ENCODE measurements around the gene PSMB3.

The PSMB3 gene

DNA sequence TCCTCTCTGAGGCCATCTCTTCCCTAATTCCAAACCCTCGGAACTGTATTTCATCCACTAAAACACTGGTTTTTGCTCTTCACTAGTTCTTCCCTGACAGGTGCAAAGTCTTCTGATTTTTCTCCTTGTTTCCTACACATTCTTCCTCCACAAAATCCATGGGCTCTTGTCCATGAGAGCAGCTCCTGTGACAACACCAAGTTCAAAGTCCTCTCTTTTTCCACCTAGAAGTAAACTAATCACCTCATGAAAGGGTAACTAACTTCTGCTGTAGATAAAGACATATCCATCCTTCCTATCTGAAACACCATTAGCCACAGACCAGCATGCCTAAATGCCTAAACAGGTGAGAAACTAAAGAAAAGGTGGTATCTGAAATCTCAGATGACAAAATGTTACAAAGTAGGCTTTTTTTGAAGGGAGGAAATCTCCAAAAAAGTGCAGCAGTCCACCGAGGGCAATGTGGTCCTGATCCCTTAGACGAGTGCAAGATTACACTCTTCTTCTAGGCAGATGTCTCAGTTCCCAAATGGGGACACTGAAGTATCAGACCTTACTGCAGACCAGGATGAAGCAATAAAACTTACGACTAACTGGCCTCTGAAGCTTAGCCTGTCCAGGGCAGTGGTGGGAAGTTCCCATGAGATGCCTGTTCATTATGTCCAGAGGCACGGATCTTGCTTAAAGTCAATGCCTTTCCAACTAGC is 44.1 kb downstream of the PSMB3 start:
- DNase-seq (ENCODE audit: low read depth, low spot score): no peak

GRCh38 chr17:38797158-38797490 is 44.6 kb downstream of the PSMB3 start:
- no peak for DNase-seq (ENCODE audit: low read depth, low spot score)

DNA sequence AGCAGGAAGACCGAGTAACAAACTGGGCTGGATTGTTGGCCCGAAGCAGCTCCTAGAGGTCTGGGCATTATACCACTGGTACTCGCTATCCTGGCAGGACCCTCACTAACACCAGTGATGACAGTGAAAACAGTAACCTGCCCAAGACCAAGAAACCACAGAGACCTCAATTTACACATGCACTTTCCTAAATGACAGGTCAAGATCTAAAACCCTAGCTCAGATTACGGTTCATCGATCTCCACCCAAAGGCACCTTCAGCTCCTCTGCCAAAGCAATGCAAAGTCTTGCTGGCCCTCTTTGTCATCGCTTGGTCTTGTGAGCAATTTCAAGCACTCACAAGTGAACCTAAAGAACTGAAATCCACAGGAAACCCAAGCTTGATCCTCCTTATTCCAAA is 45.3 kb downstream of the PSMB3 start:
- DNase-seq (ENCODE audit: low read depth, low spot score): no peak

DNA sequence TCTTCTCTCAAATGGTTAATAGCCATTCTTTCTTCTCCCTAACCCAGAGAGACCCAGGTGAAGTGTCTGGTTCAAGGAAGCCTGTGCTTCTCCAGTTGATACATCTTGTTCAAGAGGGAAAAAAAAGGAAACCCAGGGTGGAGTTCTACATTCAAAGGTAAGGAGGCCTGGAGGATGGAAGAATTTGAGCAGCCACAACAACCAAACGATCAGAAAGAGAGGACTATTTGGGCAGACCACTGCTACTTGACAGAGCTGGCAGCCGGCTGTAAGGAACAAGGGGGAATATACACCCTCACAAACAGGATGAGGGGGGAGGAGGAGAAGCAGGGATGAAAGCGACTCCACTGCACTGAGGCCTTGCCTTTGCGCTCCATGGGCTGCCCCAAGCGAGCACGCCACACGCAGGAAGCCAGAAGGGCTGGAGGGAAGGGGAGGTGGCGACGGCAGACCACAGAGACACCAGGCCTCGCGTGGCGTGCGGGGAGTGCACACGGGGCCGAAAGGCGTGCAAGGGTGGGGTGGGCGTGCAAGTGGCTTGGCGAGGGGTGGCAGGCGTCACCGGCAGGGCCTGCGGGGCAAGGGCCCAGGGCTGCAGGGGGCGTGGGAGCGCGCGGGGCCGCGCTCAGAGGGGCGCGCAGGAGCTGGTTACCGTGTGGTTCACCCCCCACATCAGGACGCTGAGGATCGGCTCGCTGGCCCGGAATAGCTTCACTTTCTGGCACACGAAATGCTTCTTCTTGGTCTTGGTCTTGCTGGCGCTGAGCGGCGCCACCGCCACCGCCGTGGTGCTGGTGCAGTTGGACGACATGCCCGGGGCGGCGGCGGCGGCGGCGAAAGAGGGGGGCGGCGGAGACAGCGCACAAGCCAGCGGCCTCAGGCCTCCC is 46.3 kb downstream of the PSMB3 start:
- DNase-seq (ENCODE audit: low read depth, low spot score): peak; percentile 11

GRCh38 chr17:38799501-38800236 is 47.1 kb downstream of the PSMB3 start, which contains the start of gene PIP4K2B:
Gene PIP4K2B, minus strand, starts transcription at chr17:38799556. Its CDS starts 132 bp downstream, at chr17:38799424.
- peak; percentile 70 for DNase-seq (ENCODE audit: low read depth, low spot score)

GRCh38 chr17:38800237-38800760 is 47.8 kb downstream of the PSMB3 start:
- no peak for DNase-seq (ENCODE audit: low read depth, low spot score)

DNA sequence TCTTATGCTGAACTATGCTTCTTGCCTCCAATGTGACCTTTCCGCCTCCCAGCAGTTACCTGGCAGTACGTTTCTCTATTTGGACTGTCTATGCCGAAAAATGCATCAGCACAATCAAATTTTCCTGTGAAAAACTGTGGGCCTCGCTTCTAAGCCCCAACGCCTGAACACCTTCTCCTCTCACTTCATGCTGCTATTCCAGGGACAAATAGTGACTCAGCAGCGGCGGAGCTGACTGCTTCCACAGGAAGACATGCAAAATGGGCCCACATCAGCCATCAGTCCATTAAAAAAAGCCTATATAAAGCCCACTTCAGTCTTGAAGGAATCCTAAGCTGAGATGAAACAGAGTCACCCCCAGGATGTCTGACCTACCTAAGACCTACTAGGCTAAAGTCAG is 57.3 kb downstream of the PSMB3 start:
- no peak for DNase-seq (ENCODE audit: low read depth, low spot score)
